Brain pericyte (primary cell): ENCODE results near the gene ANXA1.

Experiments
- DNase-seq: peaks from one replicate; pipeline ENCODE4 v3.0.0-alpha.2; 2012; ENCODE audit warnings: low read depth, low spot score

Gene ANXA1

GRCh38 chr9:73137914-73138313 is 13.8 kb upstream of the ANXA1 start:
- no peak for DNase-seq

- no peak for DNase-seq
These were observed 13.1 kb upstream of the ANXA1 start for GRCh38 chr9:73138516-73138915.

GRCh38 chr9:73141282-73141681 is 10.4 kb upstream of the ANXA1 start:
- no peak for DNase-seq

GRCh38 chr9:73143711-73144328 is 7.8 kb upstream of the ANXA1 start:
- DNase-seq = no peak

GRCh38 chr9:73146111-73146815 is 5.4 kb upstream of the ANXA1 start:
- no peak for DNase-seq

GRCh38 chr9:73148447-73148937 is 3.2 kb upstream of the ANXA1 start:
- DNase-seq = no peak

- DNase-seq = peak; percentile 63
These were observed 2.1 kb upstream of the ANXA1 start for GRCh38 chr9:73149371-73150067.

GRCh38 chr9:73152543-73152844 is 829 bp downstream of the ANXA1 start:
- DNase-seq = no peak

- no peak for DNase-seq
These were observed 1.3 kb downstream of the ANXA1 start for GRCh38 chr9:73152953-73153352.

GRCh38 chr9:73153793-73154227 is 2.1 kb downstream of the ANXA1 start:
- no peak for DNase-seq

GRCh38 chr9:73154271-73154670 is 2.6 kb downstream of the ANXA1 start:
- DNase-seq = no peak

- DNase-seq = no peak
These were observed 3.1 kb downstream of the ANXA1 start for GRCh38 chr9:73154722-73155121.

- no peak for DNase-seq
These were observed 3.7 kb downstream of the ANXA1 start for GRCh38 chr9:73155377-73155776.

- DNase-seq = no peak
These were observed 4.6 kb downstream of the ANXA1 start for GRCh38 chr9:73155968-73156864.

GRCh38 chr9:73156865-73157187 is 5.2 kb downstream of the ANXA1 start:
- DNase-seq = no peak

GRCh38 chr9:73157811-73158210 is 6.1 kb downstream of the ANXA1 start:
- no peak for DNase-seq

- no peak for DNase-seq
These were observed 7.1 kb downstream of the ANXA1 start for GRCh38 chr9:73158723-73159122.

GRCh38 chr9:73160868-73161267 is 9.2 kb downstream of the ANXA1 start:
- no peak for DNase-seq

- no peak for DNase-seq
These were observed 11.5 kb downstream of the ANXA1 start for GRCh38 chr9:73162987-73163768.

- no peak for DNase-seq
These were observed 14.2 kb downstream of the ANXA1 start for GRCh38 chr9:73165911-73166310.

GRCh38 chr9:73166468-73166867 is 14.8 kb downstream of the ANXA1 start:
- no peak for DNase-seq
